HG03521 (cell line): ENCODE data around the gene TTLL10.

Experiments
- ATAC-seq: cut with Tn5 transposase; IDR thresholded peaks from one replicate; pipeline ENCODE4 v1.9.1; 2021; ENCODE audit warnings: mild to moderate bottlenecking, moderate library complexity; ENCODE audit not compliant: unreplicated experiment

Gene TTLL10

GRCh38 chr1:1244192-1244811 lies 70.6 kb downstream of the TTLL10 start:
- ATAC-seq: no peak

- no peak for ATAC-seq
These were observed 71.6 kb downstream of the TTLL10 start for GRCh38 chr1:1245178-1245816.

GRCh38 chr1:1245817-1246576 lies 72.3 kb downstream of the TTLL10 start:
- no peak for ATAC-seq

- ATAC-seq: no peak
These were observed 73.1 kb downstream of the TTLL10 start, which contains the start of gene C1QTNF12 for GRCh38 chr1:1246577-1247340. Gene C1QTNF12, minus strand, starts transcription at chr1:1246722. Its CDS starts 32 bp downstream, at chr1:1246690.

- no peak for ATAC-seq
These were observed 73.7 kb downstream of the TTLL10 start for GRCh38 chr1:1247341-1247913.
